Mesodermal cell (in vitro differentiated cells): ENCODE results near the gene DPY19L1. TPM values are rescaled to one million over a fixed set of nuclear protein-coding genes. Genes with fewer than 3 reads are reported as not detected.
"Not testable (repeated sequence)": the region's sequence is repeated elsewhere in the genome, so short reads cannot be mapped to it uniquely, and the experiment has no call there.

Experiments
- H3K27ac ChIP-seq: 2 replicates; pipeline ENCODE4 v1.7.0; 2013; ENCODE audit warnings: mild to moderate bottlenecking, low read depth, low read length, moderate library complexity; ENCODE audit not compliant: severe bottlenecking
- H3K36me3 ChIP-seq: 2 replicates; pipeline ENCODE4 v1.7.1; 2013; ENCODE audit warnings: mild to moderate bottlenecking, low read length, moderate library complexity; ENCODE audit not compliant: control insufficient read depth, insufficient read depth
- H3K4me1 ChIP-seq: one replicate; pipeline ENCODE4 v1.7.1; 2013; ENCODE audit warnings: mild to moderate bottlenecking, low read length; ENCODE audit not compliant: insufficient read depth, control insufficient read depth, poor library complexity, severe bottlenecking
- H3K4me3 ChIP-seq: 2 replicates; pipeline ENCODE4 v1.7.0; 2013; ENCODE audit warnings: low read length, control low read depth, mild to moderate bottlenecking; ENCODE audit not compliant: insufficient read depth, poor library complexity, severe bottlenecking; ENCODE audit errors: extremely low read depth
- H3K9me3 ChIP-seq: 2 replicates; pipeline ENCODE4 v1.7.1; 2013; ENCODE audit warnings: mild to moderate bottlenecking, low read length, moderate library complexity; ENCODE audit not compliant: control insufficient read depth
- WGBS, 2 experiments: methylation state at CpG; one replicate each; pipeline ENCODE4 v1.1.5; 2013; ENCODE audit warnings: missing lambda C conversion rate in 2 of 2; ENCODE audit not compliant: insufficient coverage in 2 of 2; 5-methylcytosine and 5-hydroxymethylcytosine counted together
- polyA plus RNA-seq, 2 experiments: library from polyadenylated mRNA; stranded (reverse); fragments of 50-300 nt; gene quantifications; one replicate each; pipeline ENCODE4 v1.2.3, GENCODE V29; 2013

Gene DPY19L1
- 56.0 TPM for polyA plus RNA-seq (2013, experiment 1 of 2)
- 63.3 TPM for polyA plus RNA-seq (2013, experiment 2 of 2)

GRCh38 chr7:35037211-35037525, at the start of gene DPY19L1:
Gene DPY19L1, minus strand, starts transcription at chr7:35037485. Its CDS starts 91 bp downstream, at chr7:35037394.
- Histone ChIP-seq H3K36me3 (no peaks in the 10 kb centered on the region), H3K4me3 (peak within 1 kb of the TSS; percentile 67), H3K9me3 (no peaks in the 10 kb centered on the region), H3K27ac (peak within 1 kb of the TSS; percentile 87), H3K4me1 (peaks cover 11% of the 10 kb centered on the region)
- 0% methylated on average over 24 to 30 of the region's 48 CpGs for WGBS, 2 experiments

- H3K4me3 ChIP-seq, H3K36me3 ChIP-seq, H3K9me3 ChIP-seq, H3K27ac ChIP-seq, H3K4me1 ChIP-seq: not testable (repeated sequence)
- no CpG with 5 or more reads among the region's 3 CpGs for WGBS, 2 experiments
These were observed 42.2 kb upstream of the DPY19L1 start for GRCh38 chr7:35079517-35079916.

GRCh38 chr7:35074008-35074407, 36.7 kb upstream of the DPY19L1 start:
- H3K9me3 ChIP-seq, H3K36me3 ChIP-seq, H3K4me3 ChIP-seq, H3K4me1 ChIP-seq, H3K27ac ChIP-seq: not testable (repeated sequence)
- 85 to 89% methylated on average over 2 to 3 of the region's 5 CpGs for WGBS, 2 experiments

GRCh38 chr7:35072950-35073827, 35.9 kb upstream of the DPY19L1 start:
- not testable (repeated sequence) for H3K27ac ChIP-seq, H3K4me3 ChIP-seq, H3K9me3 ChIP-seq, H3K36me3 ChIP-seq, H3K4me1 ChIP-seq
- 64 to 72% methylated on average over 5 of the region's 14 CpGs for WGBS, 2 experiments

GRCh38 chr7:35069084-35069483, 31.8 kb upstream of the DPY19L1 start:
- 80% methylated on average over 1 of the region's 1 CpG; no CpG with 5 or more reads in 1 of the 2 experiments for WGBS, 2 experiments
- not testable (repeated sequence) for H3K9me3 ChIP-seq, H3K4me3 ChIP-seq, H3K27ac ChIP-seq, H3K4me1 ChIP-seq, H3K36me3 ChIP-seq

GRCh38 chr7:35065382-35065781, 28.1 kb upstream of the DPY19L1 start:
- not testable (repeated sequence) for H3K27ac ChIP-seq, H3K36me3 ChIP-seq, H3K4me3 ChIP-seq, H3K4me1 ChIP-seq, H3K9me3 ChIP-seq
- no CpG with 5 or more reads among the region's 2 CpGs for WGBS, 2 experiments

- H3K4me3 ChIP-seq, H3K27ac ChIP-seq, H3K4me1 ChIP-seq, H3K36me3 ChIP-seq, H3K9me3 ChIP-seq: not testable (repeated sequence)
- 93 to 95% methylated on average over 2 to 3 of the region's 3 CpGs for WGBS, 2 experiments
These were observed 21.3 kb upstream of the DPY19L1 start for GRCh38 chr7:35058571-35058970.

- H3K36me3 ChIP-seq, H3K9me3 ChIP-seq, H3K27ac ChIP-seq, H3K4me1 ChIP-seq, H3K4me3 ChIP-seq: not testable (repeated sequence)
- WGBS, 2 experiments, result 68 to 77% methylated on average over 5 to 7 of the region's 11 CpGs
These were observed 20.5 kb upstream of the DPY19L1 start for GRCh38 chr7:35057505-35058451.

- H3K36me3 ChIP-seq, H3K9me3 ChIP-seq, H3K4me3 ChIP-seq, H3K27ac ChIP-seq: not testable (repeated sequence)
- peaks cover 11% of the 10 kb centered on the region for H3K4me1 ChIP-seq
- 50 to 100% methylated on average over 1 of the region's 2 CpGs for WGBS, 2 experiments
These were observed 18.4 kb upstream of the DPY19L1 start for GRCh38 chr7:35055733-35056132.

GRCh38 chr7:35053488-35054175, 16.3 kb upstream of the DPY19L1 start:
- H3K9me3 ChIP-seq, H3K4me3 ChIP-seq, H3K36me3 ChIP-seq: not testable (repeated sequence)
- WGBS, 2 experiments, result 80 to 83% methylated on average over 1 of the region's 4 CpGs
- peaks cover 11% of the 10 kb centered on the region for H3K4me1 ChIP-seq
- peak overlapping the region; percentile 29 for H3K27ac ChIP-seq
